HepG2 (cell line): ENCODE measurements around the gene EPHB4. TPM values are rescaled to one million over a fixed set of nuclear protein-coding genes. Genes with fewer than 3 reads are reported as not detected.

ENCODE experiments used
- GFI1 ChIP-seq: sonication (generic); formaldehyde crosslinking; IDR thresholded peaks from 2 replicates; pipeline ENCODE4 v1.5.0; 2020; ENCODE audit warnings: missing genetic modification reagents, mild to moderate bottlenecking, borderline replicate concordance
- HOXA5 ChIP-seq: sonication (generic); formaldehyde crosslinking; IDR thresholded peaks from 2 replicates; pipeline ENCODE4 v1.4.0; 2020; ENCODE audit warnings: missing genetic modification reagents
- MAX ChIP-seq: IDR thresholded peaks from 2 replicates; pipeline ENCODE4 v1.6.1; 2012; ENCODE audit warnings: inconsistent platforms
- NR2F1 ChIP-seq, 2 experiments: fragments of 450-650 bp in 1 of 2; formaldehyde crosslinking in 1 of 2; IDR thresholded peaks; 2 replicates each; pipeline versions ENCODE4 v1.5.0 to v1.6.1; 2016 to 2020; ENCODE audit warnings: mild to moderate bottlenecking in 1 of 2, missing compliant biosample characterization in 1 of 2, missing genetic modification reagents in 1 of 2, moderate library complexity in 1 of 2
- ZBTB33 ChIP-seq: sonication (generic); formaldehyde crosslinking; IDR thresholded peaks from 2 replicates; pipeline ENCODE4 v1.4.0; 2020; ENCODE audit warnings: missing genetic modification reagents
- ZBTB4 ChIP-seq: sonication (generic); formaldehyde crosslinking; IDR thresholded peaks from 2 replicates; pipeline ENCODE4 v1.4.0; 2020; ENCODE audit warnings: missing genetic modification reagents, mild to moderate bottlenecking, borderline replicate concordance
- ZFX ChIP-seq: sonication (generic); formaldehyde crosslinking; IDR thresholded peaks from 2 replicates; pipeline ENCODE4 v1.4.0; 2020; ENCODE audit warnings: mild to moderate bottlenecking, low read depth, missing genetic modification reagents, moderate library complexity
- ZNF230 ChIP-seq: sonication (generic); formaldehyde crosslinking; IDR thresholded peaks from 2 replicates; pipeline ENCODE4 v1.4.0; 2020; ENCODE audit warnings: mild to moderate bottlenecking, missing genetic modification reagents
- ZNF556 ChIP-seq: sonication (generic); formaldehyde crosslinking; IDR thresholded peaks from 2 replicates; pipeline ENCODE4 v1.4.0; 2020; ENCODE audit warnings: mild to moderate bottlenecking, missing genetic modification reagents, borderline replicate concordance
- ZNF816 ChIP-seq: sonication (generic); formaldehyde crosslinking; IDR thresholded peaks from 2 replicates; pipeline ENCODE4 v1.8.0; 2022; ENCODE audit warnings: missing genetic modification reagents, mild to moderate bottlenecking, borderline replicate concordance
- polyA plus RNA-seq, 8 experiments: library from polyadenylated mRNA; depleted of rRNA in 3 of 8; stranded (reverse) in 7 of 8; unstranded in 1 of 8; fragments of >200 nt; fragmentation: Illumina TruSeq in 4 of 8; extraction: Trizol in 4 of 8; gene quantifications; 2 replicates each; pipeline versions ENCODE4 v1.2.1 to v1.2.3, GENCODE V29; 2011 to 2016; ENCODE audit warnings: low read depth in 4 of 8, missing spikeins in 1 of 8, mixed read lengths in 1 of 8; ENCODE audit not compliant: insufficient read depth in 1 of 8
- total RNA-seq, 5 experiments: library from RNA; depleted of rRNA; stranded (reverse); fragments of >200 nt; fragmentation: Illumina TruSeq; extraction: Trizol; gene quantifications; 2 replicates each; pipeline ENCODE4 v1.2.3, GENCODE V29; 2016; ENCODE audit warnings: low read depth in 1 of 5
- TF ChIP-seq, protein P1 (sequence below): sonication (generic); formaldehyde crosslinking; IDR thresholded peaks from 2 replicates; pipeline ENCODE4 v1.5.1; 2020; ENCODE audit warnings: mild to moderate bottlenecking, missing genetic modification reagents, moderate library complexity
- TF ChIP-seq, protein P2 (sequence below): sonication (generic); formaldehyde crosslinking; IDR thresholded peaks from 2 replicates; pipeline ENCODE4 v1.4.0; 2020; ENCODE audit warnings: mild to moderate bottlenecking, missing genetic modification reagents
- TF ChIP-seq, protein P3 (sequence below): sonication (generic); formaldehyde crosslinking; IDR thresholded peaks from 2 replicates; pipeline ENCODE4 v1.4.0; 2020; ENCODE audit warnings: missing genetic modification reagents; ENCODE audit errors: not compliant biosample characterization
- TF ChIP-seq, protein P4 (sequence below): sonication (generic); formaldehyde crosslinking; IDR thresholded peaks from 2 replicates; pipeline ENCODE4 v1.4.0; 2020; ENCODE audit warnings: missing genetic modification reagents, low read depth, mild to moderate bottlenecking, borderline replicate concordance

The EPHB4 gene
- total and polyA plus RNA-seq, 2 of the 13 experiments (the other 11 are each of a cell fraction or from before 2014, with no cell fraction given), result 61.4 to 69.6 TPM

DNA sequence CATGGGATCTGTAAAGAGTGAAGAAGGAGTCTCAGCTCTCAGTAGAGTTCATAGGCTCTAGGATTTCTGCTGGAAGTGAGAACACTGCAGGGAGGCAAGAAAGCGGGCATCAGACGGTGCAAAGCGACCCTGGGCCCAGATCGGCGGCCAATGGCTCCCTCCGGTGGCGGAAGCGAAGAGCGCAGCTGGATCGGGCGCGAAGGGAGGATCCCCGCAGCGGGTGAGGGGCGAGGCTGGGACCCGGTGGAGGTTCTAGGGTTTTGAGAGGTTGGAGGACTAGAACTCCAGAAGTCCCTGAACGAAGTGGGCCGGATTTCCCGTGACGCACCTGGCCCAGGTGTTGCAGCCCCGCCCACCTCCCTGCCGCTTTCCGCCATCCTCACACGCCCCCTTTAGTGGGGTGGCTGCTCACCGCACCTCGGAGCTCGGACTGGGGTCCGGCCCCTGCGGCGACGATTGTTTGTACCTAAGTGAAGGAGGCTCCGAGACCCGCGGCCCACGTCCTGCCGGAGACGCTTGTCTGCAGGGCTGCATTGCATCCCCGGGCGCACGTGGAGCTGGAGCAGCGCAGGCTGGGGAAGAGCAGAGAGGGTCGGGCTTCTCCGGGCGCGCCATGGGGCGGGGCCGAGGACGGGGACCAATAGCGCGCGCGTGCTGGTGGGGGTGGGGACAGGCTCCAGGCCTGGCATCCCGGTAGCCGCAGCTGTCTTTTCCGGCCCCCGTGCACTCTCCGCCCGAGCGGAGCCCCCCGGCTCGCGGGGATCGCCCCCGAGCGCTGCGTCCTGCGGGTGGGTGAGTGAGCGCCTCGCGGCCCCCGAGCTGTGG, 24.9 kb upstream of the EPHB4 start, which contains the start of gene SLC12A9 (continued):
- TF ChIP-seq ZBTB4 (peak; percentile 76; the same call in 1 of the 2 replicates), ZNF230 (0 out of 2 replicates have a peak, but pooled peaks have one; percentile 78), GFI1 (peak; percentile 68; the same call in 1 of the 2 replicates), ZNF816 (CRISPR knock-in tag) (no peak), NR2F1 (CRISPR knock-in tag; IDR thresholded peaks at IDR 0.05) (0 out of 4 replicates have a peak, but pooled peaks of 1 of the 2 experiments have one; percentile 17), MAX (peak; percentile 98), HOXA5 (CRISPR knock-in tag) (peak; percentile 30; the same call in 1 of the 2 replicates), ZNF556 (CRISPR knock-in tag) (0 out of 2 replicates have a peak, but pooled peaks have one; percentile 24), ZBTB33 (CRISPR knock-in tag) (0 out of 2 replicates have a peak, but pooled peaks have one; percentile 30), ZFX (CRISPR knock-in tag) (peak; percentile 43; the same call in 1 of the 2 replicates)
- TF ChIP-seq, protein P1, sequence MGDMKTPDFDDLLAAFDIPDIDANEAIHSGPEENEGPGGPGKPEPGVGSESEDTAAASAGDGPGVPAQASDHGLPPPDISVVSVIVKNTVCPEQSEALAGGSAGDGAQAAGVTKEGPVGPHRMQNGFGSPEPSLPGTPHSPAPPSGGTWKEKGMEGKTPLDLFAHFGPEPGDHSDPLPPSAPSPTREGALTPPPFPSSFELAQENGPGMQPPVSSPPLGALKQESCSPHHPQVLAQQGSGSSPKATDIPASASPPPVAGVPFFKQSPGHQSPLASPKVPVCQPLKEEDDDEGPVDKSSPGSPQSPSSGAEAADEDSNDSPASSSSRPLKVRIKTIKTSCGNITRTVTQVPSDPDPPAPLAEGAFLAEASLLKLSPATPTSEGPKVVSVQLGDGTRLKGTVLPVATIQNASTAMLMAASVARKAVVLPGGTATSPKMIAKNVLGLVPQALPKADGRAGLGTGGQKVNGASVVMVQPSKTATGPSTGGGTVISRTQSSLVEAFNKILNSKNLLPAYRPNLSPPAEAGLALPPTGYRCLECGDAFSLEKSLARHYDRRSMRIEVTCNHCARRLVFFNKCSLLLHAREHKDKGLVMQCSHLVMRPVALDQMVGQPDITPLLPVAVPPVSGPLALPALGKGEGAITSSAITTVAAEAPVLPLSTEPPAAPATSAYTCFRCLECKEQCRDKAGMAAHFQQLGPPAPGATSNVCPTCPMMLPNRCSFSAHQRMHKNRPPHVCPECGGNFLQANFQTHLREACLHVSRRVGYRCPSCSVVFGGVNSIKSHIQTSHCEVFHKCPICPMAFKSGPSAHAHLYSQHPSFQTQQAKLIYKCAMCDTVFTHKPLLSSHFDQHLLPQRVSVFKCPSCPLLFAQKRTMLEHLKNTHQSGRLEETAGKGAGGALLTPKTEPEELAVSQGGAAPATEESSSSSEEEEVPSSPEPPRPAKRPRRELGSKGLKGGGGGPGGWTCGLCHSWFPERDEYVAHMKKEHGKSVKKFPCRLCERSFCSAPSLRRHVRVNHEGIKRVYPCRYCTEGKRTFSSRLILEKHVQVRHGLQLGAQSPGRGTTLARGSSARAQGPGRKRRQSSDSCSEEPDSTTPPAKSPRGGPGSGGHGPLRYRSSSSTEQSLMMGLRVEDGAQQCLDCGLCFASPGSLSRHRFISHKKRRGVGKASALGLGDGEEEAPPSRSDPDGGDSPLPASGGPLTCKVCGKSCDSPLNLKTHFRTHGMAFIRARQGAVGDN (CRISPR knock-in tag), result peak; percentile 97
- TF ChIP-seq, protein P2, sequence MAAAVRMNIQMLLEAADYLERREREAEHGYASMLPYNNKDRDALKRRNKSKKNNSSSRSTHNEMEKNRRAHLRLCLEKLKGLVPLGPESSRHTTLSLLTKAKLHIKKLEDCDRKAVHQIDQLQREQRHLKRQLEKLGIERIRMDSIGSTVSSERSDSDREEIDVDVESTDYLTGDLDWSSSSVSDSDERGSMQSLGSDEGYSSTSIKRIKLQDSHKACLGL (CRISPR knock-in tag), result peak; percentile 99; the same call in 1 of the 2 replicates
- TF ChIP-seq, protein P3, sequence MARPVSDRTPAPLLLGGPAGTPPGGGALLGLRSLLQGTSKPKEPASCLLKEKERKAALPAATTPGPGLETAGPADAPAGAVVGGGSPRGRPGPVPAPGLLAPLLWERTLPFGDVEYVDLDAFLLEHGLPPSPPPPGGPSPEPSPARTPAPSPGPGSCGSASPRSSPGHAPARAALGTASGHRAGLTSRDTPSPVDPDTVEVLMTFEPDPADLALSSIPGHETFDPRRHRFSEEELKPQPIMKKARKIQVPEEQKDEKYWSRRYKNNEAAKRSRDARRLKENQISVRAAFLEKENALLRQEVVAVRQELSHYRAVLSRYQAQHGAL (CRISPR knock-in tag), result no peak
- TF ChIP-seq, protein P4, sequence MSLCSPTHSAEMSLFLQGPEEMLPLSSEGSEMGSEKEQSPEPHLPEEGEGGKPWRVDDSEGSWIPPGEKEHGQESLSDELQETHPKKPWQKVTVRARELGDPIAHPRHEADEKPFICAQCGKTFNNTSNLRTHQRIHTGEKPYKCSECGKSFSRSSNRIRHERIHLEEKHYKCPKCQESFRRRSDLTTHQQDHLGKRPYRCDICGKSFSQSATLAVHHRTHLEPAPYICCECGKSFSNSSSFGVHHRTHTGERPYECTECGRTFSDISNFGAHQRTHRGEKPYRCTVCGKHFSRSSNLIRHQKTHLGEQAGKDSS, result peak; percentile 42; the same call in 1 of the 2 replicates
